Central memory CD8-positive, alpha-beta T cell (primary cell): ENCODE measurements around the gene PTGES.

ENCODE experiments used
- ATAC-seq: fragments of 150-1000 bp; cut with Tn5 transposase; replicated peaks from 2 replicates; pipeline ENCODE4 v1.10.0; 2022; ENCODE audit warnings: mild to moderate bottlenecking, moderate FRiP score, moderate number of reproducible peaks; ENCODE audit not compliant: poor library complexity, severe bottlenecking; ENCODE audit errors: extremely low read depth
- DNase-seq, 2 donors: peaks; one replicate each; pipeline ENCODE4 v3.0.0; 2021; ENCODE audit warnings: low spot score in 2 of 2
- H3K27ac Mint-ChIP-seq: one replicate; pipeline ENCODE4 v1.8.0; 2022; ENCODE audit warnings: low read depth, mild to moderate bottlenecking, moderate library complexity, mixed read lengths
- H3K27me3 Mint-ChIP-seq: one replicate; pipeline ENCODE4 v1.8.0; 2022; ENCODE audit warnings: mixed read lengths
- H3K36me3 Mint-ChIP-seq: one replicate; pipeline ENCODE4 v1.8.0; 2022; ENCODE audit warnings: mild to moderate bottlenecking, moderate library complexity, mixed read lengths; ENCODE audit not compliant: insufficient read depth
- H3K4me1 Mint-ChIP-seq: one replicate; pipeline ENCODE4 v1.8.0; 2022; ENCODE audit warnings: mixed read lengths
- H3K4me3 Mint-ChIP-seq: one replicate; pipeline ENCODE4 v1.8.0; 2022; ENCODE audit warnings: mild to moderate bottlenecking, moderate library complexity, mixed read lengths
- H3K9me3 Mint-ChIP-seq: one replicate; pipeline ENCODE4 v1.8.0; 2022; ENCODE audit warnings: mixed read lengths

The PTGES gene

GRCh38 chr9:129719135-129719534, 33.7 kb downstream of the PTGES start:
- ATAC-seq (no peak), DNase-seq (no peak)
- no peaks in the 10 kb centered on the region for H3K9me3 Mint-ChIP-seq
- H3K36me3 Mint-ChIP-seq: no peaks in the 10 kb centered on the region
- H3K27ac Mint-ChIP-seq: no peak overlapping the region
- H3K4me1 Mint-ChIP-seq: no peaks in the 10 kb centered on the region
- peaks cover 47% of the 10 kb centered on the region for H3K27me3 Mint-ChIP-seq
- H3K4me3 Mint-ChIP-seq: no peak overlapping the region

DNA sequence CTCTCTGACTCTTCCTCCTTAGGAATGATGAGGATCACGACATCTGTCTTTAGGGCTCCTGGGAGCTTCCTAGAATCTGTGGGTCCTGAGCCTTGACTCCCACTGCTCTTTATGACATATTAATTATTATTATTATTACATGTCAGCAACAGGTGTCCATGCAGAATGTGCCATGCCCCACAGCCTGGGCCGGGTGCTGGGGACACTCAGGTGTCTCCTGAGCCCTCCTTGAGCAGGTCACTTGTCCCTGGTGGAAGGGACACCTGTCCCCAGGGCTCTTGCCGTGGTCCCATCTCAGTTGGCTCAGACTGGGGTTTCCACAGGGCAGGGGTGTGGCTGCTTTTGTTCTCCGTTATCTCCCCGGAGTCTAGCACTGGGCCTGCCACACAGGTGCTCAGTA, 34.2 kb downstream of the PTGES start:
- Mint-ChIP-seq H3K36me3 (no peaks in the 10 kb centered on the region), H3K27me3 (peaks cover 43% of the 10 kb centered on the region), H3K27ac (no peak overlapping the region), H3K9me3 (no peaks in the 10 kb centered on the region), H3K4me3 (no peak overlapping the region), H3K4me1 (no peaks in the 10 kb centered on the region)
- ATAC-seq (no peak), DNase-seq (no peak)

- Mint-ChIP-seq H3K4me1 (no peaks in the 10 kb centered on the region), H3K27me3 (peaks cover 36% of the 10 kb centered on the region)
- no peak for ATAC-seq
These were observed 34.9 kb downstream of the PTGES start for GRCh38 chr9:129717991-129718390.

DNA sequence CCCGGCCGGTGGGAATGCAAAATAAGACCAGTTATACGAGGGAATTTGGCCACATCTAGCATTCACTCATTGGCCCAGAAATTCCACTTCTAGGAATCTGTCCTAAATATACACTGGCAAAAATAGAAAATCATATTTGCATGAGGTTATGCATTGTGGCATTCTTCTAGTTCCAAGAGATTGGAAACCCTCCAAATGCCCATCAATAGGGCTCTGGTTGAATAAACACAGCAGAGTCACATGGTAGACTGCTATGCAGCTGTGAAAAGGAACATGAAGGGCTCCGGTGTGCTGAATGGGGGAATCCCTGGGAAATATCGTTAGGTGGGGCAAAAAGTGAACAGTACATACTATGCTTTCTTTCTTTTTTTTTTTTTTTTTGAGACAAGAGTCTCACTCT, 36.8 kb downstream of the PTGES start:
- peaks cover 35% of the 10 kb centered on the region for H3K27me3 Mint-ChIP-seq
- no peaks in the 10 kb centered on the region for H3K9me3 Mint-ChIP-seq
- ATAC-seq (no peak), DNase-seq (no peak)
- H3K4me3 Mint-ChIP-seq: no peak overlapping the region
- H3K27ac Mint-ChIP-seq: no peak overlapping the region
- no peaks in the 10 kb centered on the region for H3K36me3 Mint-ChIP-seq
- H3K4me1 Mint-ChIP-seq: no peaks in the 10 kb centered on the region

More at GRCh38 chr9:129717991-129718390, 34.9 kb downstream of the PTGES start:
- Mint-ChIP-seq H3K36me3 (no peaks in the 10 kb centered on the region), H3K4me3 (no peak overlapping the region), H3K27ac (no peak overlapping the region), H3K9me3 (no peaks in the 10 kb centered on the region)
- no peak for DNase-seq

GRCh38 chr9:129714511-129715061, 38.3 kb downstream of the PTGES start:
- no peaks in the 10 kb centered on the region for H3K4me1 Mint-ChIP-seq
- H3K27ac Mint-ChIP-seq: no peak overlapping the region
- H3K36me3 Mint-ChIP-seq: no peaks in the 10 kb centered on the region
- no peak overlapping the region for H3K4me3 Mint-ChIP-seq
- no peaks in the 10 kb centered on the region for H3K9me3 Mint-ChIP-seq
- H3K27me3 Mint-ChIP-seq: peaks cover 21% of the 10 kb centered on the region
- ATAC-seq: no peak
- no peak for DNase-seq

DNA sequence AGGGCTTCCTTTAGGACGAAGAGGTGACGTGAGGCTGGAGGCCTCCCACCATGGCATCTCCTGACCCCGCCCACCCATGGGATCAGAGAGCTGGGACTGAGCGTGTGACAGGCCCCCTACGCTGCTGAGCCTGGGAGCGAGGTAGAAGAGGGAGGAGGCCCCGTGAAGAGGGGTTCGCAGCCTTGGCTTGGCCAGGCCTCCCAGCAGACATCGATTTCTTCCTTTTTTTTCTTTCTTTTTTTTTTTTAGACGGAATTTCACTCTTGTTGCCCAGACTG, 39.5 kb downstream of the PTGES start:
- H3K36me3 Mint-ChIP-seq: no peaks in the 10 kb centered on the region
- no peak overlapping the region for H3K27ac Mint-ChIP-seq
- DNase-seq (no peak), ATAC-seq (no peak)
- H3K4me3 Mint-ChIP-seq: no peak overlapping the region
- no peaks in the 10 kb centered on the region for H3K9me3 Mint-ChIP-seq
- peaks cover 21% of the 10 kb centered on the region for H3K27me3 Mint-ChIP-seq
- H3K4me1 Mint-ChIP-seq: no peaks in the 10 kb centered on the region

DNA sequence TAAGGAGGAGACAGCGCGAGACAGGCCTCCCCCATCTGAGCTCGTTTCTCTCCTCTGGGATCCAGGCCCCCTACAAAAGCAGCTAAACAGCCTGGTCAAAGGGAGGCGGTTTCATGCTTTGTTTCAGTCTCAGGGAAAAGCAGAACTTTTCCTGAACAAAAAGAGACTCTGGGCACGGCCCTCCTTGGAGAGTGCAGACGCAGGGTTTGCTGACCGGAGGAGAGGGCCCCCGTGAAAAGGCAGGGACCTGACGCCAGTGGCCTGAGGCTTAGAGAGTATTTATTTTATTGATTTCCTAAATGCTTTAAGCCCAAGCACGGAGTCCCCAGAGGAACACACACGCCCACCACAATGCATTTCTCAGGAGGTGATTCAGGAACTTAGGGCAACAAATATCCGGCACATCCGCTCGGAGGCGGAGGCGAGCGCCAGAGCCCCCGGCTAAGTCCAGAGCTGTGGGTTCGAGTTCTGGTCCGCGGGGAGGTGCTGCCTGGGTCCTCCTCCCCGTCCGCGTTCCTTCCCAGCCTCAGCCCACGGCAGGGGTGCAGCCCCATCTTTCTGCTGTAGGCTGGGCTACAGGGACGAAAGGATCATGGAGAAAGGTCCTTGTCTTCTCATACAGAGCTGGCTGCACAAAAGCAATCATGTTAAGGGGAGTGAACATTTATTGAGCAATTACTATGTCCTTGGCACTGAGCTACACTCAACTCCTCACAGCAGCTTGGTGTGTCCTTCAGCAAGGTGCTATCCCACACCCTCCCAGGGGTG, 40.0 kb downstream of the PTGES start:
- Mint-ChIP-seq H3K27me3 (peaks cover 21% of the 10 kb centered on the region), H3K4me3 (no peak overlapping the region), H3K36me3 (no peaks in the 10 kb centered on the region), H3K27ac (no peak overlapping the region), H3K9me3 (no peaks in the 10 kb centered on the region), H3K4me1 (no peaks in the 10 kb centered on the region)
- no peak for ATAC-seq
- DNase-seq: no peak

DNA sequence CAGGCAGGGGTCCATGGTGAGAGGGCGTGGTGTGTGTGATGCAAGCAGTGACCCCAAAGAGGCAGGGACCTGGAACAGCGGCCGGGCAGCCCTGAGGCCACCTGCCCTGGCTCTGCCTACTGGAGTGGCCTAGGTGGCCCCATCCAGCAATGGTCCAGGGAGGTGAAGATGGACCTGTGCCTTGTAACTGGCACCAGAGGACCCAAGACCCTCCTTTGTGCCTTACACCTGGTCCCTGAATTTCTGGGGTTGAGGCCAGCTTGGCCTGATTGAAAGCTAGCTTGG, 42.7 kb downstream of the PTGES start:
- Mint-ChIP-seq H3K4me3 (no peak overlapping the region), H3K36me3 (no peaks in the 10 kb centered on the region), H3K27ac (no peak overlapping the region), H3K27me3 (peaks cover 5% of the 10 kb centered on the region), H3K4me1 (no peaks in the 10 kb centered on the region), H3K9me3 (no peaks in the 10 kb centered on the region)
- DNase-seq (no peak), ATAC-seq (no peak)

DNA sequence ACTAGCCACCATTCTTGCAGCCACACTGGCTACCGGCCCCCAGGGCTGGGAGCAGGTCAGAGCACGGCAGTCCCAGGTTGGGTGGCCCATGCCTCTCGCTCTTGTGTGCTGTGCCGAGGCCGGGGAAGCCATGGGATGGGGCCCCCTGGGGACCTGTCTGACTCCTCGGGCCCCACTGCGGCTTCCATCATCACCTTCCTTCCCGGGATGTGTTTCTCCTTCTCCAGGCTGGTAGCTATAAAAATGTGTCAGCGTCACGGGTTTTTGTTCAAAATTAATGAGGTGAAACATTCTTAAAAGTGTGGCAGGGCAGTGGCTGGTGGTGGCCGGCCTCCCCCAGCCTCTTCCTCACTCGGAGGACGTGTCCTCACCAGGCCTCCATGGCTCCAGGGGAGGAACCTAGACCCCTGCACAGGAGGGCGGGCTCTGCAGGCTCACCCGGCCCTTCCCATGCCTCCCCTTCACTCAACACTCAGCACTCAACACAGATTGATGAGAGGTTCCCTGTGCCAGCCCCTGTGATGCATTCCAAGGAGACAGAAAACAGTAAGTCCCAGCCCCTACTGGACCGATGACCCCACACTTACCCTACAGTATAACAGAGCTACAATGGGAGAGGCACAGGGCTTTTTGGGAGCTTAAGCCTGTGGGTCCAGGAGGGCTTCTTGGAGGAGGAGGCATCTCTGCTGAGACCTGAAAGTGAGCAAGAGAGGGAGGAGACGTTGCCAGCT, 43.2 kb downstream of the PTGES start:
- DNase-seq: no peak
- ATAC-seq: no peak
- H3K4me3 Mint-ChIP-seq: no peak overlapping the region
- no peaks in the 10 kb centered on the region for H3K4me1 Mint-ChIP-seq
- peaks cover under 1% of the 10 kb centered on the region for H3K27me3 Mint-ChIP-seq
- no peaks in the 10 kb centered on the region for H3K36me3 Mint-ChIP-seq
- no peaks in the 10 kb centered on the region for H3K9me3 Mint-ChIP-seq
- H3K27ac Mint-ChIP-seq: no peak overlapping the region

DNA sequence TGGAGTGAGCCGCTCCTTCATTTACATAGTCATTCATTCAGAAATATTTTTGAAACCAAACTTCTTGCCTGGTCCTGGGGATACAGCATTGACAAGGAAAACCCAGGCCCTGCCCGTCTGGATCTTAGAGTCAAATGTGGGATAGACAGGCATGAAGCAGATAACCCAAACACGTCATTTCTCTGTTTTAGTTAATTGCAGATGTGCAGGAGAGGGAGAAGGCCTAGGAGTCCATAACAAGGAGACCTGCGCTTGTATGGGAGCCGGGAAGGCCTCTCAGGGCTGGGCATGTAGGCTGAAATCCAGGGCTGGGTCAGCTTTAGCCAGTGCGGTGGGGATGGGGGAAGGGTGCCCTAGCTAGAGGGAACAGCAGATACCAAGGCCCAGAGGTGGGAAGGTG, 44.0 kb downstream of the PTGES start:
- no peaks in the 10 kb centered on the region for H3K27me3 Mint-ChIP-seq
- DNase-seq (no peak), ATAC-seq (no peak)
- no peak overlapping the region for H3K4me3 Mint-ChIP-seq
- H3K36me3 Mint-ChIP-seq: no peaks in the 10 kb centered on the region
- no peak overlapping the region for H3K27ac Mint-ChIP-seq
- no peaks in the 10 kb centered on the region for H3K4me1 Mint-ChIP-seq
- no peaks in the 10 kb centered on the region for H3K9me3 Mint-ChIP-seq

DNA sequence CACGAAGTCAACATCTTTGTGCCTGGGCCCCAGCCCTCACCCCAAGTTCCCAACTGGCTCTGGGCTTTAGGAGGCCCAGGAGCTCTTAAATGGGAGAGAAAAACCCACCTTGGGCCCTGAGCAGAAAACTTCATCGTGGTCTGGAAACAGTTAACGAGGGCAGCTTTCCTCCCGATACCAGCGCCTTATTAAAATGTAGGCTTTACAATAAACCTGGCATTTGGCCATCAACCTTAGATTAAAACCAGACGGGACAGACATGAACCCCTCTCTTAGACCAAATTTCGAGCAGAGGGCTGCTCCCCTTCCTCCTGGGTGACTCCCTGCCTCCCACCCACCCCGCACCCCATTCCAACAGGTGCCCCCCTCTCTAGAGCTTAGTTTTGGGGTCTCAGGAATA, 48.0 kb downstream of the PTGES start:
- Mint-ChIP-seq H3K36me3 (no peaks in the 10 kb centered on the region), H3K9me3 (no peaks in the 10 kb centered on the region), H3K4me3 (no peak overlapping the region), H3K27me3 (peaks cover 21% of the 10 kb centered on the region), H3K27ac (no peak overlapping the region), H3K4me1 (no peaks in the 10 kb centered on the region)
- no peak for DNase-seq
- ATAC-seq: no peak

DNA sequence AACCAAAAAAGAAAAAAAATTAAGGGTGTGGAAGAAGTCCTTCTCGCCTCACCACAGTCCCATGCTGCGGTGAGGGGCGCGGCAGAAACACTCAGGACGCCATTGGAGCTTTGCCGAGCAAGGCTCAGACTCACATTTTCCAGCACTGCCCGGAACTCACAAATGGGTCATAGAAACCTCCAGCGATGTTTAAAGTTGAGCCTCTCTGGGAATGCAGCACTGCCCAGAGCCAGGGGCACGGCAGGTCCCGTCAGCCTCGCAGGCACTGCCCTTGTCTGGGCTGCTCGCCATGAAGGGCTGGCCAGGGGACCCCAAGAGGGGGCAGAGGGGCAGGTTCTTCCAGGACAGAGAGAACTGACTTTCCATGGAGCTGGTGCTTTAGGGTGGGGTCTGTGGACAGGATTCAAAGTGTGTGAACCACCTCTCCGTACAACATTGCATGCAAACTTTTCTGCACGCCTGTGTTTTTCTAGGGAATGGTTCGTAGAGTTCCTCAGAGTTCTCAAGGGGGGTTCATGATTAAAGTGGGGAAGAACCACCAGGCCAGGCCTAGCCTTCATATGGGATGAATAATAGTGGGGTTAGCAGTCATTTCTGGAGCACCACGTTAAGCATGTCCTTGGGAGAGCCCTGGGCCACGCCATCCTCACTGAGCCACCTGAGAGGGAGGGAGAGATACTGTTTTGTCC, 49.0 kb downstream of the PTGES start:
- H3K27ac Mint-ChIP-seq: no peak overlapping the region
- no peak overlapping the region for H3K4me3 Mint-ChIP-seq
- DNase-seq (no peak), ATAC-seq (no peak)
- H3K27me3 Mint-ChIP-seq: peaks cover 31% of the 10 kb centered on the region
- no peaks in the 10 kb centered on the region for H3K36me3 Mint-ChIP-seq
- no peaks in the 10 kb centered on the region for H3K9me3 Mint-ChIP-seq
- no peaks in the 10 kb centered on the region for H3K4me1 Mint-ChIP-seq
